ENCODE data around the gene DHX8. TPM values are rescaled to one million over a fixed set of nuclear protein-coding genes. Genes with fewer than 3 reads are reported as not detected.
"Not testable (repeated sequence)": the region's sequence is repeated elsewhere in the genome, so short reads cannot be mapped to it uniquely, and the experiment has no call there.

The DHX8 gene
- polyA plus RNA-seq, 3 donors: 38.4 to 43.1 (median 42.1) TPM

DNA sequence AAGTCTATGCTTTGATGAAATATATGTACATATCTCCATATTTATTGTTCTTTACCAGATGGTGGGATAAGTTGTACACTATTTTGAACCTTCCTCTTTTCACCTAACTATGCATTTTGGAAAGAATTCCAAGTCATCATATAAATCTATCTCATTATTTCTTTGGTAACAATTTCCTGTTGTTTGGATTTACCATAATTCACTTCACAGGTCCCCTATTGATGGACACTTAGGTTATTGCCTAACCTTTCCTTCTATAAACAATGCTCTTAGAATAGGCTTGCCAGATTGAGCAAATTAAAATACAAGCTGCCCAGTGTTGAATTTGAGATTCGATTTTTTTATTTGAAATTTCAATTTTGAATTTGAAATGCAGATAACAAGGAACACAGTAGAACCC, 28.9 kb upstream of the DHX8 start:
- DNase-seq (ENCODE audit: extremely low read depth in 1 of 11, low read depth in 9 of 11, low spot score in 4 of 11): no peak

DNA sequence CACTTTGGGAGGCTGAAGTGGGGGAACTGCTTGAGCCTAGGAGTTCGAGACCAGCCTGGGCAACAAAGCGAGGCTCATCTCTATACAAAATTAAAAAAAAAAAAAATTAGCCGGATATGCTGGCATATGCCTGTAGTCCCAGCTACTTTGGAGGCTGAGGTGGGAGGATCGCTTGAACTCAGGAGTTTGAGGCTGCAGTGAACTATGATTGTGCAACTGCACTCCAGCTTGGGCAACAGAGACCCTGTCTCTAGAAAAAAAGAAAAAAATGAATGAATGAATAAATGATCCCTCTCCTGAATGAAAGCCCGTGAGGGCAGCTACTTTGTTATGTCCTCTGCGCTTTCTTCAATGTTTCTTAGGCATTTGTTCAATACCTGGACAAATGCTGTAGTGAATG, 27.7 kb upstream of the DHX8 start:
- no peak for DNase-seq (ENCODE audit: extremely low read depth in 1 of 11, low read depth in 9 of 11, low spot score in 4 of 11)

- peak in 5 of 11 donors; percentile 50 to 65 (median 59) for DNase-seq (ENCODE audit: extremely low read depth in 1 of 11, low read depth in 9 of 11, low spot score in 4 of 11)
Observed at GRCh38 chr17:43456661-43457361, 27.0 kb upstream of the DHX8 start.

DNA sequence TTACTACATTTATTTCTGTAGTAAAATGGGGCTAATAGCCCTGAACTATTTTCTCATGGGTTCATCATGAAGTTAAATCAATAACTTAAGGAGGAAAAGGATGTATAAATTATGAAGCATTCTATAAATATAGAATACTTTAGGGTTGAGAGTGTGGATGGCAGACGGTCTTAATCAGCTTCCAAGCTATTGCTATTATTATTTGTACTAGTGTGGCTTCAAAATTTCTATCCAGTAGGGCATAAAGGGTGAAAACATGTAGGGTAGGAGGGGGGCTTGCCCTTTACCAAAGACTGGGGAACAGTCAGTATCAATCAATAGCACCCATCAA, 26.4 kb upstream of the DHX8 start:
- no peak for DNase-seq (ENCODE audit: extremely low read depth in 1 of 11, low read depth in 9 of 11, low spot score in 4 of 11)

DNA sequence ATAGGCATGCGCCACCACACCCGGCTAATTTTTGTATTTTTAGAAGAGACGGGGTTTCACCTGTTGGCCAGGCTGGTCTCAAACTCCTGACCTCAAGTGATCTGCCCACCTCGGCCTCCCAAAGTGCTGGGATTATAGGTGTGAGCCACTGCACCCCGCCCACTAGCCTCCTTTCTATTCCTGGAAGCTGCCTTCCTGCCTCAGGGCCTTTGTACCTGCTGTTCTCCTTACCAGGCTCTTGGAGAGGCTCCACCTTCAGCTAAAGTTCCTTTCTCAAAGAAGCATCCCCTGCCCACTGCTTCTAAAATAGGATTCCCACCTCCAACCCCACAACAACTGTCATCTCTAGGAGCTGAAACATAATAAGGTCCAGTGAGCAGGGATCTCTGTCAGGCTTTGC, 23.9 kb upstream of the DHX8 start:
- not testable (repeated sequence) for DNase-seq (ENCODE audit: extremely low read depth in 1 of 11, low read depth in 9 of 11, low spot score in 4 of 11)

GRCh38 chr17:43461185-43461584, 22.6 kb upstream of the DHX8 start:
- DNase-seq (ENCODE audit: extremely low read depth in 1 of 11, low read depth in 9 of 11, low spot score in 4 of 11): no peak

DNA sequence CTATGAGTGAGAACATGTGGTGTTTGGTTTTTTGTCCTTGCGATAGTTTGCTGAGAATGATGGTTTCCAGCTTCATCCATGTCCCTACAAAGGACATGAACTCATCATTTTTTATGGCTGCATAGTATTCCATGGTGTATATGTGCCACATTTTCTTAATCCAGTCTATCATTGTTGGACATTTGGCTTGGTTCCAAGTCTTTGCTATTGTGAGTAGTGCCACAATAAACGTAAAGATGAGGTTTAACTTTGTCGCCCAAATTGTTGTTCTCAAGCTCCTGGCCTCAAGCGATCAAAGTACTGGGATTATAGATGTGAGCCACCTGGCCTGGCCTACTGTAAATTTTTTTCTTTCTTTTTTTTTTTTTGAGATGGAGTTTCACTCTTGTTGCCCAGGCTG, 21.2 kb upstream of the DHX8 start:
- DNase-seq (ENCODE audit: extremely low read depth in 1 of 11, low read depth in 9 of 11, low spot score in 4 of 11): not testable (repeated sequence)

DNA sequence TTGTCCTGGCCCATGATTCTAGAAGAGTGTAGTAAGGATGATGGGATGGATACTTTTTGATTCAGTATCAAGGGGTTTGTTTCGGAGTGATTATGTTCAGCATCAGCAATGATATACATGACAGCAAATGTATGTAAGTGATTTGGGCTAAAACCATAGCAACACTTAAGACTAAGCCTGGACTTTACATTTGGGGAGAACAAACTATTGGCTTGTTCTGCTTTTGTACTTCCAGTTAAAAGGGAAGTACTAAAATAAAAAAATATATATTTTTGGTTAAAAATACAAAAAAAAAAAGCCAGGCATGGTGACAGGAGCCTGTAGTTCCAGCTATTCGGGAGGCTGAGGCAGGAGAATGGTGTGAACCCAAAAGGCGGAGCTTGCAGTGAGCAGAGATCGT, 20.5 kb upstream of the DHX8 start:
- no peak for DNase-seq (ENCODE audit: extremely low read depth in 1 of 11, low read depth in 9 of 11, low spot score in 4 of 11)

- DNase-seq (ENCODE audit: extremely low read depth in 1 of 11, low read depth in 9 of 11, low spot score in 4 of 11): no peak
Observed at GRCh38 chr17:43464046-43464445, 19.7 kb upstream of the DHX8 start.

DNA sequence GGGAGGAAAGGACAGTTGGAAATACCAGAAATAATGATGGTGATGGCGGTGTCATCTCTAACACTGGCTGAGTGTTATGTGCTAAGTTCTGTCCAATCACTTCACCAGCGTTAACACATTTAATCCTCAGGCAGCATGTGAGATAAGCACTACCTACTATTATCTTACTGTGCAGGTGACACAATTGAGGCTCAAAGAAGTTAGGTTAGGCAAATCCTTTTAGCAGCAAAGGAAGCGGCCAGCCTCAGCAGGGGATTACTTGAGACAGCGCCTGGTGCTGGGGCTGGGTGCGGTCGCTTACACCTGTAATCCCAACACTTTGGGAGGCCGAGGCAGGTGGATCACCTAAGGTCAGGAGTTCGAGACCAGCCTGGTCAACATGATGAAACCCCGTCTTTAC, 18.7 kb upstream of the DHX8 start:
- no peak for DNase-seq (ENCODE audit: extremely low read depth in 1 of 11, low read depth in 9 of 11, low spot score in 4 of 11)

GRCh38 chr17:43467981-43468581, 15.7 kb upstream of the DHX8 start:
- DNase-seq (ENCODE audit: extremely low read depth in 1 of 11, low read depth in 9 of 11, low spot score in 4 of 11): peak in 2 of 11 donors; percentile 45 to 69

GRCh38 chr17:43468691-43469139, 15.1 kb upstream of the DHX8 start:
- DNase-seq (ENCODE audit: extremely low read depth in 1 of 11, low read depth in 9 of 11, low spot score in 4 of 11): no peak

GRCh38 chr17:43469145-43469544, 14.6 kb upstream of the DHX8 start:
- DNase-seq (ENCODE audit: extremely low read depth in 1 of 11, low read depth in 9 of 11, low spot score in 4 of 11): no peak

GRCh38 chr17:43471585-43472160, 12.1 kb upstream of the DHX8 start:
- no peak for DNase-seq (ENCODE audit: extremely low read depth in 1 of 11, low read depth in 9 of 11, low spot score in 4 of 11)

DNA sequence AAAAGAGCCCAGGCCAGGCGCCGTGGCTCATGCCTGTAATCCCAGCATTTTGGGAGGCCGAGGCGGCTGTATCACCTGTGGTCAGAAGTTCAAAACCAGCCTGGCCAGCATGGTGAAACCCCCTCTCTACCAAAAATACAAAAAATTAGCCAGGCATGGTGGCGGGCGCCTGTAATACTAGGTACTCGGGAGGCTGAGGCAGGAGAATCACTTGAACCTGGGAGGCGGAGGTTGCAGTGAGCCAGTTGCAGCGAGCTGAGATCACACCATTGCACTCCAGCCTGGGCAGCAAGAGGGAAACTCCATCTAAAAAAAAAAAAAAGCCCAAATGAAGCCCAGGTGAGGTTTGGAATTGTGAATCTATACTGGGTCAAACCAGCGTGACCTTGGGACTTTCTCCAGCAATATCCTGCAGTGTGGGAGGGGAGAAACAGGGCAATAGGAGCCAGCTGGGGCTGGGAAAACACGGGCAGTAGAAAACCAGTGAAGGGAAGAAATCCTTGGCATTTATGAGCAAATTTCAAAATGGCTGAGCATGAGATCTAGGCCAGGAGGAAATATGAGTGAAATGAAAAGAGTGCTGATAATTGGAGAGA, 8.2 kb upstream of the DHX8 start:
- DNase-seq (ENCODE audit: extremely low read depth in 1 of 11, low read depth in 9 of 11, low spot score in 4 of 11): no peak

DNA sequence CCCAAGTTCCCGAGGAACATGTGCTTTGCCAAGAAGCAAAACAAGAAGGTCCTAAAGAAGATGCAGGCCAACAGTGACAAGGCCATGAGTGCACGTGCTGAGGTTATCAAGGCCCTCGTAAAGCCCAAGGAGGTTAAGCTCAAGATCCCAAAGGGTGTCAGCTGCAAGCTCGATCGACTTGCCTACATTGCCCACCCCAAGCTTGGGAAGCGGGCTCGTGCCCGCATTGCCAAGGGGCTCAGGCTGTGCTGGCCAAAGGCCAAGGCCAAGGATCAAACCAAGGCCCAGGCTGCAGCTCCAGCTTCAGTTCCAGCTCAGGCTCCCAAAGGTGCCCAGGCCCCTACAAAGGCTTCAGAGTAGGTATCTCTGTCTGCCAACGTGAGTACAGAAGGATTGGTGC, 7.5 kb upstream of the DHX8 start:
- not testable (repeated sequence) for DNase-seq (ENCODE audit: extremely low read depth in 1 of 11, low read depth in 9 of 11, low spot score in 4 of 11)

DNA sequence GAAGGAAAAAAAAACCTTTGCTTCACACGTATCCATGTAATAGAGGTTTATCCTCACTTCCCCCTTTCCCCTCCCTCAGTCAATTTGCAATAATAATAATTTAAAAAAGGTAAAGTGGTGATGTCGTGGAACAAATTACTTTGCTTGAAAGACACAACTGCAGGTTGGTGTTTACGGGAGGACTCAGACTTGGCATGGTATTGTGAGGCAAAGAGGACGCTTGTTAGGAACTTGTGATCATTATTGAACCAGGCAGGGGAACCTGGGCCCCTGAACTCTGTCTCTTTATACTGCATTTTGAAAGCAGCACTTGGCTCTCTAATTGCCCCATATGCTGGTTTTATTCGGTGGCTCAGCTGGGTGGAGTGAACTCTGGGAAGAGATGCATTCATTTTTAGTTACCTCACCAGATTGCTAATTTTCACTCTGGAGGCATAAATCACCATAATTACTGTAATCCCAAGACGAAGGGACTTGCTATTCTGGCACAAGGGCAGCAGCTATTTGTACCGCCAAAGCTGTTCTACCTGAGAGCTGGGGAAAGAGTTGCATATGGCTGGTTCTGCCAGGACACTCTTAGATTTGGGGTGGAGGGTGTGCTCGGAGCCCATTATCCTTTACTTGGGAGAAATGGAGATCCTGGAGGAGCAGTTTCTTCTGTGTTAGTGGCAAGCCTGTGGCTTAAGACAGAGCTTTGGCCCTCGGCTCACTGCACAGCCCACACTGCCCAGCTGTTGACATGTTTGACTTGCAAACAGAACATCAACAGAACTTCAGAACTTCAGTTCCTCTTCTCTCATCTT, 5.7 kb upstream of the DHX8 start:
- no peak for DNase-seq (ENCODE audit: extremely low read depth in 1 of 11, low read depth in 9 of 11, low spot score in 4 of 11)

DNA sequence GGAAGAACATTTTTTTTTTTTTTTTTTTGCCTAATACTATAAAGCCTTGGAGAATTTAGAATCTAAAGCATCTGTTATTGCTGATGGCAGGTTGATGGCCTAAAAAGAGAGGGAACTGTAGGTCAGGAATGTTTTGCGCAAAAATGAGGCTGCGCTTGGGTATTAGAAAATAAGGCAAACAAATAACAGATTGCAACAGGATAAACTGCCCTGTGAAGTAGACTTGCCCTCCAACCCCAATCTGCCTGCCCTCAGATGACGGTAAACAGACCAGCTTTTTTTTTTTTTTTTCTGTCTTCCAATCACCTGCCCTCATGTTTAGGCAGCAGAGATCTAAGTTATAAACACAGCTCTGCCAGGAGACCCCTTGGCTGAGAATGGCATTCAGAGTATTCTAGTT, 3.8 kb upstream of the DHX8 start:
- no peak for DNase-seq (ENCODE audit: extremely low read depth in 1 of 11, low read depth in 9 of 11, low spot score in 4 of 11)

GRCh38 chr17:43482103-43483012, 1.4 kb upstream of the DHX8 start:
- no peak for DNase-seq (ENCODE audit: extremely low read depth in 1 of 11, low read depth in 9 of 11, low spot score in 4 of 11)
